K562 (cell line): ENCODE results near the gene ATL2. TPM values are rescaled to one million over a fixed set of nuclear protein-coding genes. Genes with fewer than 3 reads are reported as not detected.

ENCODE experiments used
- BRCA1 ChIP-seq, 2 experiments: fragments of 450-650 bp in 1 of 2; sonication (generic) in 1 of 2; formaldehyde crosslinking in 1 of 2; IDR thresholded peaks; 2 replicates each; pipeline versions ENCODE4 v1.5.0 to v1.6.1; 2017 to 2020; ENCODE audit warnings: mild to moderate bottlenecking in 1 of 2, missing genetic modification reagents in 1 of 2
- E2F3 ChIP-seq: fragments of 250-450 bp; sonication (Bioruptor Pico); IDR thresholded peaks from 2 replicates; pipeline ENCODE4 v1.4.0; 2020; ENCODE audit warnings: mild to moderate bottlenecking
- FUS ChIP-seq: fragments of 200-400 bp; formaldehyde crosslinking; optimal IDR thresholded peaks from 2 replicates; pipeline ENCODE3; 2017; ENCODE audit warnings: low read depth, low read length
- MCM3 ChIP-seq: fragments of 450-650 bp; IDR thresholded peaks from 2 replicates; pipeline ENCODE4 v1.6.1; 2016
- MGA ChIP-seq: fragments of 450-650 bp; IDR thresholded peaks from 2 replicates; pipeline ENCODE4 v1.6.1; 2016; ENCODE audit warnings: mild to moderate bottlenecking, moderate library complexity
- MIER1 ChIP-seq: fragments of 450-650 bp; IDR thresholded peaks from 2 replicates; pipeline ENCODE4 v1.6.1; 2016; ENCODE audit warnings: antibody characterized with exemption, mild to moderate bottlenecking, low read depth
- NCOA1 ChIP-seq: fragments of 450-650 bp; IDR thresholded peaks from 2 replicates; pipeline ENCODE4 v1.6.1; 2016; ENCODE audit warnings: low read depth
- NFATC3 ChIP-seq: fragments of 450-650 bp; IDR thresholded peaks from 2 replicates; pipeline ENCODE4 v1.6.1; 2017; ENCODE audit warnings: mild to moderate bottlenecking
- PTTG1 ChIP-seq: fragments of 450-650 bp; IDR thresholded peaks from 2 replicates; pipeline ENCODE4 v1.6.1; 2016; ENCODE audit warnings: low read depth, mild to moderate bottlenecking, missing genetic modification characterization, missing compliant biosample characterization
- RAD21 ChIP-seq, 2 experiments: fragments of 250-450 bp in 1 of 2; fragments of 450-650 bp in 1 of 2; sonication (Bioruptor Pico) in 1 of 2; formaldehyde crosslinking in 1 of 2; IDR thresholded peaks in 1 of 2; conservative IDR thresholded peaks in 1 of 2; 2 replicates each; pipeline versions ENCODE4 v1.4.0 to v1.8.0; 2020 to 2022; ENCODE audit warnings: mild to moderate bottlenecking in 2 of 2, moderate library complexity in 1 of 2
- SMAD4 ChIP-seq: fragments of 250-450 bp; sonication (Bioruptor Pico); conservative IDR thresholded peaks from 2 replicates; pipeline ENCODE4 v1.8.0; 2021; ENCODE audit warnings: inconsistent platforms, mild to moderate bottlenecking, moderate library complexity
- SMC3 ChIP-seq: conservative IDR thresholded peaks from 2 replicates; pipeline ENCODE4 v1.6.1; 2011; ENCODE audit warnings: low read depth, low read length, improper control_type of control experiment; ENCODE audit not compliant: insufficient read depth
- SRSF3 ChIP-seq: fragments of 200-400 bp; formaldehyde crosslinking; IDR thresholded peaks from 2 replicates; pipeline ENCODE4 v1.6.1; 2016; ENCODE audit warnings: mild to moderate bottlenecking, low read length, moderate library complexity; ENCODE audit not compliant: insufficient read depth
- ZNF146 ChIP-seq: IDR thresholded peaks from one replicate; pipeline ENCODE4 v1.6.1; 2018; ENCODE audit warnings: missing compliant biosample characterization; ENCODE audit not compliant: unreplicated experiment
- ZNF655 ChIP-seq: fragments of 250-450 bp; sonication (Bioruptor Pico); IDR thresholded peaks from 2 replicates; pipeline ENCODE4 v1.5.0; 2021
- polyA plus RNA-seq, 8 experiments: library from polyadenylated mRNA; depleted of rRNA in 4 of 8; stranded (reverse) in 5 of 8; unstranded in 3 of 8; fragments of >200 nt; fragmentation: Nextera tagmentation in 2 of 8; fragmentation: Illumina TruSeq in 1 of 8; extraction: Ambion mirVana in 2 of 8; extraction: Trizol in 1 of 8; gene quantifications; 2 replicates each; pipeline versions ENCODE4 v1.2.1 to v1.2.3, GENCODE V29; 2011 to 2014; ENCODE audit warnings: inconsistent platforms in 1 of 8, missing spikeins in 1 of 8
- total RNA-seq, 7 experiments: library from RNA; depleted of rRNA in 6 of 7; stranded (reverse); fragments of >200 nt in 6 of 7; fragmentation: Illumina TruSeq in 2 of 7; extraction: Trizol in 2 of 7; gene quantifications; 2 replicates each; pipeline versions ENCODE4 v1.2.1 to v1.2.3, GENCODE V29; 2011 to 2021; ENCODE audit warnings: low replicate concordance in 1 of 7

ATL2 gene
- total and polyA plus RNA-seq, 9 of the 15 experiments (the other 6 are each of a cell fraction or from before 2014, with no cell fraction given), result 12.0 to 80.8 (median 70.2) TPM

- TF ChIP-seq MGA (no peak), MCM3 (no peak), E2F3 (no peak), SMAD4 (CRISPR knock-in tag) (no peak), ZNF655 (CRISPR knock-in tag) (no peak), SMC3 (peak; percentile 59), PTTG1 (tag) (no peak), RAD21 (CRISPR knock-in tag; conservative IDR thresholded peaks at IDR 0.05 in 1 of 2, IDR thresholded peaks at IDR 0.05 in 1 of 2) (peak; percentile 95 to 96), NCOA1 (no peak), NFATC3 (no peak), FUS (no peak), SRSF3 (no peak), ZNF146 (CRISPR knock-in tag) (no peak), BRCA1 (IDR thresholded peaks at IDR 0.05) (no peak), BRCA1 (CRISPR knock-in tag; IDR thresholded peaks at IDR 0.05) (no peak), MIER1 (no peak)
These were observed 102.5 kb downstream of the ATL2 start (continued) for GRCh38 chr2:38274286-38275276.
